ENCODE measurements around the gene NAGS.
"Not testable (repeated sequence)": the region's sequence is repeated elsewhere in the genome, so short reads cannot be mapped to it uniquely, and the experiment has no call there.

Gene NAGS

DNA sequence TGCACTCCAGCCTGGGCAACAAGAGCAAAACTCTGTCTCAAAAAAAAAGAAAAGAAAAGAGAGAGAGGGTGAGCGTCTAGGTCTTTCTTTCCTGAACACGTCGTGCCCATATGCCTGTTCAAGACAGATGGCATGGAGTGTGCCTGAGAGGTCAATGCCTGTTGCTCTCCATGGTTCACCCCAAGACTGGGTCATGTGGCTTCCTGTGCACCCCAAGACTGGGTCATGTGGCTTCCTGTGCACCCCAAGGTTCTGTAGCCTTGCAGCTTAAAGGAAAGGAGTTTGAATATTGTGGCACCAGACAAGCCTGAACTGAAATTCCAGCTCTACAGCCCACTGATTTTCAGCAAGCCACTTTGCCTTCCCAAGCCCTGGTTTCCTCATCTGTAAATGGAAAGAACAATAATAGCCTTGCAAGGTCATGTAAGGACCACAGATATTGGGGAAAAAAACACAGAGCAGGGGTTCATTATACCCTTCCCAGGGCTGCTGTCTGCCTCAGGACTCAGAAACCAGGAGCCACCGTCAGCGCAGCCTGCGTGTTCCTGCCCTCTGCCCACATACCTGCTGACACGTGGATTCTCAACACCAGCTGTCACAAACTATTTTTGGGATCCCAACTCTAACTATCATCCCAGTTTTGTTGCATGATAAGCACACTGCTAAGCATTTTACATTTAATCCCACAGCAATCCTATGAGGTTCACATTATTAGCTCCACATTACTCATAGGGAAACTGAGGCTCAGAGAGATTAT lies 18.0 kb upstream of the NAGS start:
- no peak for DNase-seq (ENCODE audit: low spot score)
- H3K27ac ChIP-seq, result no peak overlapping the region
- TF ChIP-seq, protein P1, sequence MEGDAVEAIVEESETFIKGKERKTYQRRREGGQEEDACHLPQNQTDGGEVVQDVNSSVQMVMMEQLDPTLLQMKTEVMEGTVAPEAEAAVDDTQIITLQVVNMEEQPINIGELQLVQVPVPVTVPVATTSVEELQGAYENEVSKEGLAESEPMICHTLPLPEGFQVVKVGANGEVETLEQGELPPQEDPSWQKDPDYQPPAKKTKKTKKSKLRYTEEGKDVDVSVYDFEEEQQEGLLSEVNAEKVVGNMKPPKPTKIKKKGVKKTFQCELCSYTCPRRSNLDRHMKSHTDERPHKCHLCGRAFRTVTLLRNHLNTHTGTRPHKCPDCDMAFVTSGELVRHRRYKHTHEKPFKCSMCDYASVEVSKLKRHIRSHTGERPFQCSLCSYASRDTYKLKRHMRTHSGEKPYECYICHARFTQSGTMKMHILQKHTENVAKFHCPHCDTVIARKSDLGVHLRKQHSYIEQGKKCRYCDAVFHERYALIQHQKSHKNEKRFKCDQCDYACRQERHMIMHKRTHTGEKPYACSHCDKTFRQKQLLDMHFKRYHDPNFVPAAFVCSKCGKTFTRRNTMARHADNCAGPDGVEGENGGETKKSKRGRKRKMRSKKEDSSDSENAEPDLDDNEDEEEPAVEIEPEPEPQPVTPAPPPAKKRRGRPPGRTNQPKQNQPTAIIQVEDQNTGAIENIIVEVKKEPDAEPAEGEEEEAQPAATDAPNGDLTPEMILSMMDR (IDR thresholded peaks at IDR 0.05), result no peak
- no peak overlapping the region for H3K4me3 ChIP-seq

DNA sequence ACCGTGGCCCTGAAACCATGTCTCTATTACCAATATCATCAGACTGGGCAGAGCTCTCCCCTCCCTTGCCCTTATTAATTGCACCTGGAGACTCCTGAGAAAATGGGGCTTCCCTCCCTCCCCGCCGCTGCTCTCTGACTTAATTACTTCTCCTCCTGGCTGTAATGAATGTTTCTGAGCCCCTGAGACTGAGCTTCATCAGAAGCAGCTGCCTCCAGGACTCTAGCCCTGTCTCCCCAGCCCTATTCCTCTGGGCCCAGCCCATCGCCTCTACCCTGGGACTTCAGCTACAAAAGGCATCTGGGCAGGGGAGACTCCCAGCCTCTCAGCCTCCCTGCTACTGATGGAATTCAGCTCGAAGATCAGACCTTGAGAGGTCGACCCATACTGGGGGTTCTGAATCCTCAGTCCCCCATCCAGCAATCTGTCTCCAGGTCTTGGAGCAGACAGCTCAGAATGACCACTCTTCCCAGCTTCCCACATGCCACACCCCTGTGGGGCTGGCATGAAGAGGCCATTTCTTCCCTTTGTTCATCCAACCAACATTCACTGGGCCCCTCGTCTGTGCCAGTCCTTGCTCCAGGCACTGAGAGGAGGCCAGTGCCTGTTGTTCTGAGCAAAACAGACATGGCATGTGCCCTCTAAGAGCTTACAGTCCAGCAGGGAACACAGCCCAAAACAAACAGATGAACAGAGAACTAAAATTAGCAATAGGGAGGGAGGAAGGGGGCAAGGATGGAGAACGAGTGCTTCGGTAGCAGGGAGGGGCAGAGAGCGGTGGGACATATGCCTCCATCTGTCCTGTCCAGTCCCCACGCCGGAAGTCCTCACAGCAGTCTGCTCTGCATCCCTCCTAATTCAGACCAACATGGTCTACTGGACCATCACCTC lies 17.0 kb upstream of the NAGS start:
- Histone ChIP-seq H3K27ac (no peak overlapping the region), H3K4me3 (no peak overlapping the region)
- TF ChIP-seq, protein P1 (IDR thresholded peaks at IDR 0.05), result no peak
- DNase-seq (ENCODE audit: low spot score), result no peak

DNA sequence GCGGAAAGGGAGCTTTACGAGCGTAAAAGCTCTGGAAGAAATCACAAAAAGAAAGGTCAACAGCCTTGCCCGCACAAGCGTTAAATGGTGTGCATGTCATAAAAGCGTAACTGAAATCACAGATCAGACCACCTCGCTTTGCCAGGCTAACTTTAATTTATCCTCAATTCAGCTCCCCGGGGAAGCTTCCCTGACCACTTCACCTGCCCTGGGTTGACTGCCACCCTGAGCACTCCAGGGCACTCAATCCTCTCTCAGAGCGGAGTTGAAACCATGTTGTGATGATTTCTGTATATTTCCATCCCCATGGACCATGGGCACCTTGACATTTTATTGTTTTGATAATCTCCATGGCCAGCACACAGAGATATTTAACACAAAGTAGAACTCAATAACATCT lies 16.1 kb upstream of the NAGS start:
- Histone ChIP-seq H3K4me3 (no peak overlapping the region), H3K27ac (no peak overlapping the region)
- TF ChIP-seq, protein P1 (IDR thresholded peaks at IDR 0.05), result no peak
- DNase-seq (ENCODE audit: low spot score), result no peak

DNA sequence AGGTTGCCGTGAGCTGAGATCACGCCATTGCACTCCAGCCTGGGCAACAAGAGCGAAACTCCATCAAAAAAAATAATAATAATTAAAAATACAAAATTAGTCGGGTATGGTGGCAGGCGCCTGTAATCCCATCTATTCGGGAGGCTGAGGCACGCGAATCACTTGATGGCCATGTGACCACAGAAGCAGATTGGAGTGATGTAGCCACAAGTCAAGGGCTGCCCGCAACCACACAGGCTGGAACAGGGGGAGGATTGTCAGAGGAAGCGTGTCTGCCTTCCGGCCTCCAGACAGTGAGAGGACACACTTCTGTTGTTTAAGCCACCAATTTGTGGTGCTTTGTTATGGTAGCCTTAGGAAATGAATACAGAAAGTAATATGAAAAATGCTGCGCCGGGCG lies 11.8 kb upstream of the NAGS start:
- no peak for DNase-seq (ENCODE audit: low spot score)
- TF ChIP-seq, protein P1 (IDR thresholded peaks at IDR 0.05), result no peak
- H3K4me3 ChIP-seq, result no peak overlapping the region
- no peak overlapping the region for H3K27ac ChIP-seq

DNA sequence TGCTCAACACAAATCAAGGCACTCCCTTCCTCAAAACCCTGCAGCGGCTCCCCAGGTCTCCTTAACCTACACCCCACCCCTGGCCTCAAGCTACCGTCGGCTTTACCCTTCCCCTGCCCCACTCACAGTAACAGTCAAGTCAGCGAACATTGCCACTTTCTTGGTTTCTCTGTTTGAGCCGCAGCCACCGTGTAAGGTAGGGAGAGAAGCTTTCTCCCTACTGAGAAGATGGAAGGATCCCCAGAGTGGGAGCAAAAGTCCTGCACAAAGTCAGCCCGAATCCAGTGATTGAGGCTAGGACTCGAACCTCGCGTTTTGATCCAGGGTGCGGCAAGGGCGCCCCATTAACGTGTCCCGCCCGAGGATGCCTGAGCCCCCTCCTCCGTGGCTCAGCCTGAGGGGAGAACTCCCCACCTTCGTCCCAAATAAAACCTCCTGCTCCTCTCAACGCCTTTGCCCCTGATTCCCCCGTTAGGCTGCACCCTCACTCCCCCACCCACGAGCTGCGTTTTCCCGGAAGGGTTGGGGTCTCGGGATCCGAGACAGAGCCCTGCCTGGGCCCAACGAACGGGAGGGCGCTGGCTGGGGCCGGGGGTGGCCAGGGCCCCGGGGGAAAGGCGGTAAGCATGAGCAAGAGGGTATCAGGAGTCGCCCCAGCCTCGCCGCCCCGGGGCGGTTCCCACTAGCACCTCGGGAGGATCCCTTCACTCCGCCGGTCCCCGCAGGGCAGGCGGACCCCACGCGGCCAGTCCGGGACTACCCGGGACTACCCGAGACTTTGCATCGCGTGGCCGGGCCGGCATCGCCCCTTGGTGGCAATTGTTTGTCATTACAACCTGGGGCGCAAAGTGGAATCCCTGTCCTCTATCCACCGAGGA lies 9.9 kb upstream of the NAGS start:
- no peak for DNase-seq (ENCODE audit: low spot score)
- peak overlapping the region; percentile 56 for H3K4me3 ChIP-seq
- H3K27ac ChIP-seq, result no peak overlapping the region
- TF ChIP-seq, protein P1 (IDR thresholded peaks at IDR 0.05), result peak; percentile 68

DNA sequence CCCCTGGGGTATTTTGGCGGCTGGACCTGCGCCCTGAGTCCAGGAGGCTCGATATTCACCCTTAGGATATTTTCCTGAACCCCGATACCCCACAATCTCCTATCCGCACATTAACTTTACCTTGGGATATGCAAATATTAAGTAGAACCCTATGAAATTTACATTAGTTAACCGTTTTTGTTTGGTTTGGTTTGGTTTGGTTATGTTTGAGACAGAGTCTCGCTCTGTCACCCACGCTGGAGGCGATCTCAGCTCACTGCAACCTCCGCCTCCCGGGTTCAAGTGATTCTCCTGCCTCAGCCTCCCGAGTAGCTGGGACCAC lies 9.3 kb upstream of the NAGS start:
- no peak for DNase-seq (ENCODE audit: low spot score)
- H3K4me3 ChIP-seq, result peak overlapping the region; percentile 56
- TF ChIP-seq, protein P1 (IDR thresholded peaks at IDR 0.05), result no peak
- no peak overlapping the region for H3K27ac ChIP-seq

DNA sequence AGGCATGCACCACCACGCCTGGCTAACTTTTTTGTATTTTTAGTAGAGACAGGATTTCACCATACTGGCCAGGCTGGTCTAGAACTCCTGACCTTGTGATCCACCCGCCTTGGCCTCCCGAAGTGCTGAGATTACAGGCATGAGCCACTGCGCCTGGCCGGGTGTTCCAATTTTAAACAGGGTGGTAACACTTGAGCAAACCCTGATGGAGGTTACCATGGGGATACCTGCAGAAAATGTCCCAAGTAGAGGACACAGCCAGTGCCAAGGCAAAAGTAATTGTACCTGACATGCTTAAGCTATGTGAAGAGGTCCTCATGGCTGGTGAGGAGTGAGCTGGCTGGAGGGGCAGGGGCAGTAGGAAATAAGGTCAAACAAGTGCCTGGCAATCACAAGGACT lies 7.2 kb upstream of the NAGS start:
- H3K27ac ChIP-seq; H3K4me3 ChIP-seq; DNase-seq (ENCODE audit: low spot score): not testable (repeated sequence)

All from coronary artery (tissue), 2 donors.